OCI-LY1 (cell line): ENCODE data around the gene RPAIN.
A peak's percentile ranks its signal among the peaks of the same experiment; 100 is the strongest.

Experiments used
- H2AFZ ChIP-seq: fragments of 200-600 bp; sonication (generic), shearing (Covaris generic); 2 replicates; pipeline ENCODE4 v1.6.0; 2014; ENCODE audit warnings: antibody characterized with exemption, mild to moderate bottlenecking, low read length
- H3F3A ChIP-seq: fragments of 200-600 bp; sonication (generic), shearing (Covaris generic); 2 replicates; pipeline ENCODE4 v1.6.0; 2014; ENCODE audit warnings: mild to moderate bottlenecking, antibody characterized with exemption, low read length, moderate library complexity; ENCODE audit not compliant: insufficient read depth
- H3K27ac ChIP-seq: fragments of 200-600 bp; sonication (generic); 2 replicates; pipeline ENCODE4 v1.5.1; 2014; ENCODE audit warnings: low read length, mixed run types, mild to moderate bottlenecking, low read depth; ENCODE audit not compliant: poor library complexity, severe bottlenecking
- H3K27me3 ChIP-seq: fragments of 200-600 bp; sonication (generic); 2 replicates; pipeline ENCODE4 v1.6.0; 2014; ENCODE audit warnings: antibody characterized with exemption, mild to moderate bottlenecking, low read length, moderate library complexity; ENCODE audit not compliant: insufficient read depth
- H3K36me3 ChIP-seq: fragments of 200-600 bp; sonication (generic); 2 replicates; pipeline ENCODE4 v1.6.1; 2014; ENCODE audit warnings: mild to moderate bottlenecking, antibody characterized with exemption, low read length, moderate library complexity, mixed read lengths; ENCODE audit not compliant: insufficient read depth
- H3K4me1 ChIP-seq: fragments of 200-600 bp; sonication (generic); 2 replicates; pipeline ENCODE4 v1.5.1; 2014; ENCODE audit warnings: mild to moderate bottlenecking, low read length, moderate library complexity; ENCODE audit not compliant: insufficient read depth, severe bottlenecking
- H3K4me2 ChIP-seq: fragments of 200-600 bp; sonication (generic), shearing (Covaris generic); 2 replicates; pipeline ENCODE4 v1.6.1; 2014; ENCODE audit warnings: low read length
- H3K4me3 ChIP-seq: fragments of 200-600 bp; sonication (generic); 2 replicates; pipeline ENCODE4 v1.5.1; 2014; ENCODE audit warnings: low read length, low read depth, mild to moderate bottlenecking, mixed read lengths; ENCODE audit not compliant: poor library complexity, severe bottlenecking
- H3K79me2 ChIP-seq: fragments of 200-600 bp; shearing (Covaris generic); 2 replicates; pipeline ENCODE4 v1.6.1; 2016; ENCODE audit warnings: mixed run types, low read length, mixed read lengths; ENCODE audit not compliant: insufficient read depth
- H3K9ac ChIP-seq: fragments of 200-600 bp; sonication (generic), shearing (Covaris generic); 2 replicates; pipeline ENCODE4 v1.6.1; 2014; ENCODE audit warnings: mild to moderate bottlenecking, low read length, mixed read lengths
- H3K9me2 ChIP-seq: fragments of 200-600 bp; sonication (generic), shearing (Covaris generic); 2 replicates; pipeline ENCODE4 v1.6.1; 2014; ENCODE audit warnings: low read depth, mild to moderate bottlenecking, low read length, mixed read lengths
- H3K9me3 ChIP-seq: fragments of 200-600 bp; shearing (Covaris generic); 2 replicates; pipeline ENCODE4 v1.6.1; 2014; ENCODE audit warnings: low read length, mixed read lengths
- H4K20me1 ChIP-seq: fragments of 200-600 bp; sonication (generic), shearing (Covaris generic); 2 replicates; pipeline ENCODE4 v1.6.0; 2016; ENCODE audit warnings: mild to moderate bottlenecking, low read length; ENCODE audit not compliant: insufficient read depth
- EZH2 ChIP-seq: fragments of 200-600 bp; sonication (generic), shearing (Covaris generic); IDR thresholded peaks from 2 replicates; pipeline ENCODE4 v1.8.0; 2017; ENCODE audit warnings: borderline replicate concordance, mixed run types, mild to moderate bottlenecking, antibody characterized with exemption, low read length, moderate library complexity, mixed read lengths
- TF ChIP-seq, protein P1 (sequence below): fragments of 200-600 bp; sonication (generic), shearing (Covaris generic); IDR thresholded peaks from 2 replicates; pipeline ENCODE4 v1.5.1; 2017; ENCODE audit warnings: mild to moderate bottlenecking, antibody characterized with exemption, low read length, moderate library complexity, mixed read lengths

Gene RPAIN

DNA sequence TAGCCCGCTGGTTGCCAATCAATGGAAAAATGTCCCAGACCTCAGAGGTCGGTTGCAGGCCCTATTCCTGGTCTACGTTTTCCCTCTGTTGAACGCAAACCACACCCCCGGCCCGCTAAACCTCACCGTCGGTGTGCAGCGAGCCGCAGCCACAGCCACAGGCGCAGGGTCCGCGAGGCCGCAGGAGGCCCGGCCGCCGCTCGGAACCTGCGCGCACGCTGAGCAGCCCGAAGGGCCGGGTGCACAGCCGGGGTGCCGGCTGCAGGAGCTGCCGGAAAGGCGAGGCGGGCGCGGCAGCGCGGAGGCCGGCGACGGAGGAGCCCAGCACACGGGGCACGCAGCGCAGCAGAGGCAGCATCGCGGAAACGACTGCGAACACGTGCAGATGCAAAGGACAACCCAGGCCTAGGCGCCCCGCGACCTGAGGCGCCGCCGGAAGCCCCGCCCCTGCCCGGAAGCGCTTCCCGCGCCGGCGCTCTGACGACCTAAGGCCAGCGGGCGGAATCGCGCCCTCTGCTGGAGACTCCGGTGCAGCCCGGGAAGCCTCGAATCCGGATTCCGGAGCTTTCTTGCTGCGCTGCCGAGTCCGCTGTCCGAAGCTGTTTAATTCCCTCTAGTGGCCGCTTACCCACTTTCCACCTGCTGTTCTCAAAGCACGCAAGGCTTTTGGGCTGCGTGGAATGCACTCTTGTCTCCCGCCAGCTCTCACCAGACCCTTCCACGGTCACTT, 18.9 kb downstream of the RPAIN start, which contains the start of gene C1QBP:
Gene C1QBP, minus strand, starts transcription at position 440 of the 730 bp plus-strand sequence. Its CDS starts 82 bp downstream, at position 358.
- H2AFZ ChIP-seq: no peak within 1 kb of the TSS
- peak within 1 kb of the TSS; percentile 95 for H3K4me3 ChIP-seq
- no peaks in the 10 kb centered on the region for H4K20me1 ChIP-seq
- peaks cover 27% of the 10 kb centered on the region for H3K4me1 ChIP-seq
- peaks cover 53% of the 10 kb centered on the region for H3K36me3 ChIP-seq
- H3K4me2 ChIP-seq: peak within 1 kb of the TSS; percentile 92
- H3K9ac ChIP-seq: peak within 1 kb of the TSS; percentile 97
- no peaks in the 10 kb centered on the region for H3K27me3 ChIP-seq
- peaks cover 20% of the 10 kb centered on the region for H3K79me2 ChIP-seq
- no peaks in the 10 kb centered on the region for H3K9me3 ChIP-seq
- TF ChIP-seq, protein P1, sequence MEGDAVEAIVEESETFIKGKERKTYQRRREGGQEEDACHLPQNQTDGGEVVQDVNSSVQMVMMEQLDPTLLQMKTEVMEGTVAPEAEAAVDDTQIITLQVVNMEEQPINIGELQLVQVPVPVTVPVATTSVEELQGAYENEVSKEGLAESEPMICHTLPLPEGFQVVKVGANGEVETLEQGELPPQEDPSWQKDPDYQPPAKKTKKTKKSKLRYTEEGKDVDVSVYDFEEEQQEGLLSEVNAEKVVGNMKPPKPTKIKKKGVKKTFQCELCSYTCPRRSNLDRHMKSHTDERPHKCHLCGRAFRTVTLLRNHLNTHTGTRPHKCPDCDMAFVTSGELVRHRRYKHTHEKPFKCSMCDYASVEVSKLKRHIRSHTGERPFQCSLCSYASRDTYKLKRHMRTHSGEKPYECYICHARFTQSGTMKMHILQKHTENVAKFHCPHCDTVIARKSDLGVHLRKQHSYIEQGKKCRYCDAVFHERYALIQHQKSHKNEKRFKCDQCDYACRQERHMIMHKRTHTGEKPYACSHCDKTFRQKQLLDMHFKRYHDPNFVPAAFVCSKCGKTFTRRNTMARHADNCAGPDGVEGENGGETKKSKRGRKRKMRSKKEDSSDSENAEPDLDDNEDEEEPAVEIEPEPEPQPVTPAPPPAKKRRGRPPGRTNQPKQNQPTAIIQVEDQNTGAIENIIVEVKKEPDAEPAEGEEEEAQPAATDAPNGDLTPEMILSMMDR: peak; percentile 97
- TF ChIP-seq EZH2: no peak
- no peaks in the 10 kb centered on the region for H3K9me2 ChIP-seq
- peak within 1 kb of the TSS; percentile 61 for H3K27ac ChIP-seq
- 0 out of 2 replicates have a peak, but pooled peaks cover 6% of the 10 kb centered on the region for H3F3A ChIP-seq

DNA sequence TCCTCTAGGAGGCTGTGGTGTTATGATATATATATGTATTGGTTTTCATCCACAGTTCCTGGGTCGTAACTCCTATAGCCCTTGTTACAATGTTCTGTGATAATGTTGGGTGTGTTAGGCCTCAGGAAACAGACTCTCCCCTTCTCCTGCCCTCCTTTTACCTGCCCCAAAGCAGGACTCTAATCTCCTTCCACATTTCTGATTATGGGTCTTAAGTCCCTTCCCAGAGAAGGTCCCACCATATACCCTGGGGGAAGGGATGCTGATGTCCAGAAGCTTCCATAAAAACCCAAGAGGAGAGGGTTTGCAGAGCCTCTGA, 19.4 kb downstream of the RPAIN start:
- no peak for TF ChIP-seq EZH2
- TF ChIP-seq, protein P1: peak; percentile 15; the same call in 1 of the 2 replicates
- H3K9me3 ChIP-seq: no peaks in the 10 kb centered on the region
- H3K9me2 ChIP-seq: no peaks in the 10 kb centered on the region
- peaks cover 20% of the 10 kb centered on the region for H3K79me2 ChIP-seq
- no peaks in the 10 kb centered on the region for H4K20me1 ChIP-seq
- H3K4me2 ChIP-seq: peak overlapping the region; percentile 69
- peaks cover 54% of the 10 kb centered on the region for H3K36me3 ChIP-seq
- H3K27ac ChIP-seq: peak overlapping the region; percentile 61
- H3F3A ChIP-seq: 0 out of 2 replicates have a peak, but pooled peaks cover 6% of the 10 kb centered on the region
- H2AFZ ChIP-seq: no peak overlapping the region
- peaks cover 27% of the 10 kb centered on the region for H3K4me1 ChIP-seq
- H3K4me3 ChIP-seq: peak overlapping the region; percentile 95
- peak overlapping the region; percentile 55 for H3K9ac ChIP-seq
- H3K27me3 ChIP-seq: no peaks in the 10 kb centered on the region

GRCh38 chr17:5443728-5444127, 23.7 kb downstream of the RPAIN start:
- Histone ChIP-seq H3K4me3 (no peak overlapping the region), H3K79me2 (peaks cover under 1% of the 10 kb centered on the region), H3K9me2 (no peaks in the 10 kb centered on the region), H3K4me1 (peaks cover 6% of the 10 kb centered on the region), H3K27ac (no peak overlapping the region), H3K4me2 (no peak overlapping the region), H3K36me3 (peaks cover 57% of the 10 kb centered on the region), H3F3A (0 out of 2 replicates have a peak, but pooled peaks cover 6% of the 10 kb centered on the region), H3K9ac (no peak overlapping the region), H3K27me3 (no peaks in the 10 kb centered on the region), H2AFZ (no peak overlapping the region), H4K20me1 (no peaks in the 10 kb centered on the region), H3K9me3 (no peaks in the 10 kb centered on the region)
- TF ChIP-seq, protein P1: no peak
- no peak for TF ChIP-seq EZH2
